CD4-positive, alpha-beta T cell treated with Interleukin-17A for 4 hours (primary cell): ENCODE data around the gene LPAR1.
"Not testable (repeated sequence)": the region's sequence is repeated elsewhere in the genome, so short reads cannot be mapped to it uniquely, and the experiment has no call there.

Experiments
- DNase-seq: peaks from one replicate; pipeline ENCODE4 v3.0.0-alpha.2; 2020; ENCODE audit warnings: mixed read lengths

LPAR1 gene

GRCh38 chr9:110861370-110862110, 176.7 kb downstream of the LPAR1 start:
- not testable (repeated sequence) for DNase-seq

GRCh38 chr9:110856772-110857171, 181.5 kb downstream of the LPAR1 start:
- DNase-seq, result no peak

- no peak for DNase-seq
Observed at GRCh38 chr9:110850401-110851135, 187.7 kb downstream of the LPAR1 start.

GRCh38 chr9:110847671-110848070, 190.6 kb downstream of the LPAR1 start:
- DNase-seq, result no peak

GRCh38 chr9:110846215-110846614, 192.1 kb downstream of the LPAR1 start:
- DNase-seq, result no peak

GRCh38 chr9:110844121-110844520, 194.1 kb downstream of the LPAR1 start:
- no peak for DNase-seq

- no peak for DNase-seq
Observed at GRCh38 chr9:110842986-110843385, 195.3 kb downstream of the LPAR1 start.

- DNase-seq, result no peak
Observed at GRCh38 chr9:110842169-110842568, 196.1 kb downstream of the LPAR1 start.

GRCh38 chr9:110837401-110838005, 200.8 kb downstream of the LPAR1 start:
- DNase-seq, result no peak

- no peak for DNase-seq
Observed at GRCh38 chr9:110835859-110836271, 202.4 kb downstream of the LPAR1 start.

- no peak for DNase-seq
Observed at GRCh38 chr9:110835404-110835803, 202.9 kb downstream of the LPAR1 start.

- no peak for DNase-seq
Observed at GRCh38 chr9:110832926-110833325, 205.3 kb downstream of the LPAR1 start.

GRCh38 chr9:110830495-110830894, 207.8 kb downstream of the LPAR1 start:
- DNase-seq, result no peak

GRCh38 chr9:110828264-110828663, 210.0 kb downstream of the LPAR1 start:
- DNase-seq, result no peak

- DNase-seq, result not testable (repeated sequence)
Observed at GRCh38 chr9:110826400-110826799, 211.9 kb downstream of the LPAR1 start.

- DNase-seq, result no peak
Observed at GRCh38 chr9:110825950-110826349, 212.3 kb downstream of the LPAR1 start.

GRCh38 chr9:110825129-110825528, 213.1 kb downstream of the LPAR1 start:
- DNase-seq, result not testable (repeated sequence)
